Measurements from ENCODE around the gene KCND1.
"Not testable (repeated sequence)": the region's sequence is repeated elsewhere in the genome, so short reads cannot be mapped to it uniquely, and the experiment has no call there.

Gene KCND1

DNA sequence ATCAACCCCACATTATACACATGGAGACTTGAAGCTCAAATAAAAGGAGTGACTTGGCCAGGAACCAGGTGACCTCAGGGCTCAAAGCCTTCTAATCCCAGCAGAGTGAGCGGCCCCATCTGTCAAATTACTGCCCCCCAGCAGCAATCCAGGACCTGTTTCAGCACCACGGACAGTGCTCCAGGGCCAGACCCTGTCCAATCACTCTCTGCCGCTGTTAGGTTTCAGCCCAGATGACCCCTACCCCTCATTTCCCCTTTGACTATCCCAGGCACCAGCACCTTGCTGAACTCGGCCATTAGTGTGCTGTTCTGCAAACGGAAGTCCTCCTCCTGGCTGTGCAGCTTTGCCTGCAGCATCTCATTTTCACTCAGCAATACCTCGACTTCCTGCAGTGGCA is 25.3 kb upstream of the KCND1 start:
- Mint-ChIP-seq H3K4me3 (no peak overlapping the region), H3K4me1 (peaks cover 18% of the 10 kb centered on the region), H3K9me3 (peaks cover 47% of the 10 kb centered on the region), H3K36me3 (ENCODE audit: low read depth) (peaks cover 70% of the 10 kb centered on the region), H3K27ac (no peak overlapping the region), H3K27me3 (ENCODE audit: low read depth, poor library complexity) (peaks cover 3% of the 10 kb centered on the region)
- DNase-seq, result peak; percentile 63
- TF ChIP-seq CTCF (IDR thresholded peaks at IDR 0.05), result no peak

DNA sequence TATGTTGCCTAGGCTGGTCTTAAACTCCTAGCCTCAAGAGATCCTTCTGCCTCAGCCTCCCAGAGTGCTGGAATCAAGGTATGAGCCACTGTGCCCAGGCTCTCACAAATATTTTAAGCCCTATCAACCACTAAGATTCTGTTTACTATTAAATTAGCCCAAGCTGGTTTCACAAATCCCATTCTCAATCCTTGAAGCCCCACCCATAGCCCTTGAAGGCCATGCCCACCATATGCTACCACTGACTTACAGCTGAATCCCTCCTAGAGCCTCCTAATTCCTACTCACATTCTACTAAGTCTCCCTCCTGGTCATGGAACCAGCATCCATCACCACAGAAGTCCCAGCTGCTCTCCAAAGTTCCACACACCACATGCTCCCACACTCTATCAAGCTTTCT is 20.7 kb upstream of the KCND1 start:
- Mint-ChIP-seq H3K4me3 (no peak overlapping the region), H3K4me1 (no peaks in the 10 kb centered on the region), H3K9me3 (peaks cover 30% of the 10 kb centered on the region), H3K27ac (peak overlapping the region; percentile 82), H3K36me3 (ENCODE audit: low read depth) (peaks cover 51% of the 10 kb centered on the region), H3K27me3 (ENCODE audit: low read depth, poor library complexity) (peaks cover 5% of the 10 kb centered on the region)
- no peak for DNase-seq
- TF ChIP-seq CTCF (IDR thresholded peaks at IDR 0.05), result no peak

GRCh38 chrX:48989483-48989882 is 17.8 kb upstream of the KCND1 start:
- TF ChIP-seq CTCF (IDR thresholded peaks at IDR 0.05), result no peak
- DNase-seq, result no peak
- peaks cover 42% of the 10 kb centered on the region for H3K36me3 Mint-ChIP-seq (ENCODE audit: low read depth)
- H3K4me1 Mint-ChIP-seq, result no peaks in the 10 kb centered on the region
- no peak overlapping the region for H3K4me3 Mint-ChIP-seq
- H3K27ac Mint-ChIP-seq, result no peak overlapping the region
- H3K27me3 Mint-ChIP-seq (ENCODE audit: low read depth, poor library complexity), result peaks cover 5% of the 10 kb centered on the region
- H3K9me3 Mint-ChIP-seq, result peaks cover 26% of the 10 kb centered on the region

DNA sequence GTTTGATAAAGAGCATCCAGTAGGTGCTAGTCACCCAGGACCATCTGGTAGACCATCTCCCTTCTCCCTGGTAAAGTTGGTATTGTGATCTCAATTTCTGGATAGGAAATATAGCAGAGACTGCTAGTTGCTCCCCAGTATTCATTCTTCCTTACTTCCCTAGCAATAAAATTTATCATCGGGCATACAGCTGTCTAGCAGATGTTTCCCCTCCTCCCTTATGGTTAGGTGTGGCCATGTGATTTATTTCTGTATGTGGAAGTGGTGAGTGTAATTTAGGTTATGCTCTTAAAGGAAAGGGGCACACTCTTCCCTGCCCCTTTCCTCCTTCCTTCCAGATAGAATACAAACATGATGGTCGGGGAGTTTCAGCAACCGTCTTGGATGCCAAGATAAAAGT is 12.3 kb upstream of the KCND1 start:
- no peak for DNase-seq
- H3K9me3 Mint-ChIP-seq, result peaks cover 46% of the 10 kb centered on the region
- peaks cover 58% of the 10 kb centered on the region for H3K36me3 Mint-ChIP-seq (ENCODE audit: low read depth)
- H3K4me1 Mint-ChIP-seq, result no peaks in the 10 kb centered on the region
- H3K27ac Mint-ChIP-seq, result no peak overlapping the region
- H3K27me3 Mint-ChIP-seq (ENCODE audit: low read depth, poor library complexity), result no peaks in the 10 kb centered on the region
- TF ChIP-seq CTCF (IDR thresholded peaks at IDR 0.05), result no peak
- no peak overlapping the region for H3K4me3 Mint-ChIP-seq

GRCh38 chrX:48983081-48983480 is 11.4 kb upstream of the KCND1 start:
- H3K36me3 Mint-ChIP-seq (ENCODE audit: low read depth), result peaks cover 58% of the 10 kb centered on the region
- no peak overlapping the region for H3K4me3 Mint-ChIP-seq
- no peak for DNase-seq
- H3K27me3 Mint-ChIP-seq (ENCODE audit: low read depth, poor library complexity), result no peaks in the 10 kb centered on the region
- H3K4me1 Mint-ChIP-seq, result no peaks in the 10 kb centered on the region
- no peak overlapping the region for H3K27ac Mint-ChIP-seq
- no peak for TF ChIP-seq CTCF (IDR thresholded peaks at IDR 0.05)
- H3K9me3 Mint-ChIP-seq, result peaks cover 46% of the 10 kb centered on the region

DNA sequence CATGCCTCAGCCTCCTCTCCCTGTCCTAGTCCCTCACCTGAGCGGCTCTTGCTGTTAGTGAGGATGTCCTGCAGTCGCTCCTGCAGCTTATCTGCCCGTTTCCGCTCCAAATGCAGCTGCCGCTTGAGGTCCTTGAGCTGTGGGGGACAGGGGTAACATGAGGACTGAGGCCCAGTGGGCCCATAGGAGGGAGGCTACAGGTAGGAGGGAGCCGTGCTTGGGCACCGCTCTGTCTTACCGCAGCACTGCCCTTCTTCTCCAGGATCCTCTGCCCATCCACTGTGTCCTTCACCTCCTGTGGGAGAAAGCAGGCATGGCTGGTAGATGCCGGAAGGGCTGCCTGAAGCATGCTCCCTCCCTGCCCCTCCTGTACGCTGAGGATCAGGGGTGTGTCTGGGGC is 9.5 kb upstream of the KCND1 start:
- Mint-ChIP-seq H3K27ac (no peak overlapping the region), H3K4me1 (no peaks in the 10 kb centered on the region), H3K9me3 (peaks cover 47% of the 10 kb centered on the region), H3K27me3 (ENCODE audit: low read depth, poor library complexity) (no peaks in the 10 kb centered on the region), H3K36me3 (ENCODE audit: low read depth) (peaks cover 60% of the 10 kb centered on the region), H3K4me3 (no peak overlapping the region)
- no peak for TF ChIP-seq CTCF (IDR thresholded peaks at IDR 0.05)
- no peak for DNase-seq

DNA sequence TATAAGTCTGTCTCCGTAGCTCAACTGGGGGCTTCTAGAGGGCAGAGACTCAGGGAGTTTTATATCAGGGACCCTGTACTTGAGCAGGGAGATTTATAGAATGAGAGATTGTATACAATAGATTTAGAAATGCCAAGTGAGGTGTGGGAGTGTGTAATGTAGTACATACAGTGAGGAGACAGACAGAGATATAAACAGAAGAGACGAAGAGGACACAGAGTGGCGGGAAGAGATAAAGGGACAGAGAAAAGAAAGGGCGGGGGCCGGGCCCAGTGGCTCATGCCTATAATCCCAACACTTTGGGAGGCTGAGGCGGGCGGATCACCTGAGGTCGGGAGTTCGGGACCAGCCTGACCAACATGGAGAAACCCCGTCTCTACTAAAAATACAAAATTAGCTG is 8.7 kb upstream of the KCND1 start:
- Mint-ChIP-seq H3K36me3 (ENCODE audit: low read depth) (peaks cover 59% of the 10 kb centered on the region), H3K9me3 (peaks cover 46% of the 10 kb centered on the region)
- not testable (repeated sequence) for H3K4me3 Mint-ChIP-seq; H3K27me3 Mint-ChIP-seq (ENCODE audit: low read depth, poor library complexity); DNase-seq; H3K4me1 Mint-ChIP-seq; H3K27ac Mint-ChIP-seq

Measured in nephron progenitor cell (in vitro differentiated cells).